Measurements from ENCODE around the gene KDM4B. TPM values are rescaled to one million over a fixed set of nuclear protein-coding genes. Genes with fewer than 3 reads are reported as not detected.
A peak's percentile ranks its signal among the peaks of the same experiment; 100 is the strongest.
"Not testable (repeated sequence)": the region's sequence is repeated elsewhere in the genome, so short reads cannot be mapped to it uniquely, and the experiment has no call there.

KDM4B gene
- total RNA-seq, 1 experiment from 2014 or later: 35.9 TPM

DNA sequence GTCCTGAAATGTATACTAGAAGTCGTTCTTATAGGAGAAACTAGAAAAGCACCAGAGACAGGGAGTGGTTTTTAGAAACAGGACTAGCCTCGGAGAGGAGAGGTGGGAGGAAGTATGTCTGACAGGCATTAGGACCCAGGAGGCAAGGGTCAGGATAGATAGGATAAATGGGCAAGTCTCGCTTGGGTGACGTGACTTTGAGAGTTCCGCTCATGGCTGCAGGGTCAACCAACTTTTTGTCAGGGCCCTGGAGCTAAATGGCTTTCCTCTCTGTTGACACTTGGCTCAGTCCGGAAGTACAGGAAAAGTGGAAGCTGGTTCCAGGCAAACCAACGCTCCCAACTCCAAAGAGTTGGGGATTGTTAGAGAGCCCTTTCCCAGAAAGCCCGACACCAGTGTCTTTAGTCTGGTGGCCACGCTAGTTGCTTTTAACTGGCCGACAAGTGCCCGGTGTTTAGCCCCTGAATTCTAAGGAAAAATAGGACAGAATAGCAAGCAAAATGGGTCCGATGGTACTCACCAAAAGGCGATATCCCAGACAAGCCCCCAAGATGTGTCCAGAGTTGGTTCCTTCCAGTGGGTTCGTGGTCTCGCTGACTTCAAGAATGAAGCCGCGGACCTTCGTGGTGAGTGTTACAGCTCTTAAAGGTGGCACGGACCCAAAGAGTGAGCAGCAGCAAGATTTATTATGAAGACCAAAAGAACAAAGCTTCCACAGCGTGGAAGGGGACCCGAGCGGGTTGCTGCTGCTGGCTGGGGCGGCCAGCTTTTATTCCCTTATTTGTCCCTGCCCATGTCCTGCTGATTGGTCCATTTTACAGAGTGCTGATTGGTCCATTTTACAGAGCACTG lies 196.2 kb downstream of the KDM4B start:
- H3K9ac ChIP-seq (ENCODE audit: low read length); ATAC-seq; H3K9me2 ChIP-seq (ENCODE audit: insufficient read depth); H3K9me3 ChIP-seq (ENCODE audit: control insufficient read depth in 1 of 2, insufficient read depth in 1 of 2, low read depth in 1 of 2, low read length in 2 of 2); CTCF ChIA-PET; intact Hi-C loops (cut with micrococcal nuclease); BruUV-seq (replicated peaks); H3K27ac ChIP-seq (ENCODE audit: low read depth, low read length); DNase-seq (ENCODE audit: low read depth, low spot score); RAD21 ChIA-PET (ENCODE audit: low non-redundant PET in 1 of 2, low total read pairs in 2 of 2, uncharacterized antibody in 2 of 2, unreplicated experiment in 2 of 2); H3K79me2 ChIP-seq (ENCODE audit: insufficient read depth, low read length); H2AFZ ChIP-seq (ENCODE audit: low read depth, low read length, poor library complexity, severe bottlenecking); H3K4me3 ChIP-seq (replicated peaks in 1 of 2; ENCODE audit: low read depth in 1 of 2, low read length in 2 of 2); POLR2A ChIA-PET; H3K36me3 ChIP-seq (ENCODE audit: control insufficient read depth in 1 of 2, insufficient read depth in 2 of 2, low read length in 2 of 2); H4K20me1 ChIP-seq (ENCODE audit: insufficient read depth); H3K27me3 ChIP-seq (ENCODE audit: insufficient read depth, low read length): not testable (repeated sequence)
- Histone ChIP-seq H3K4me2 (ENCODE audit: low read length) (peak overlapping the region; percentile 12; the same call in 1 of the 2 replicates), H3K4me1 (ENCODE audit: control insufficient read depth in 1 of 2, insufficient read depth in 2 of 2, low read length in 2 of 2) (peaks cover 4 to 47% of the 10 kb centered on the region in 2 experiments)

DNA sequence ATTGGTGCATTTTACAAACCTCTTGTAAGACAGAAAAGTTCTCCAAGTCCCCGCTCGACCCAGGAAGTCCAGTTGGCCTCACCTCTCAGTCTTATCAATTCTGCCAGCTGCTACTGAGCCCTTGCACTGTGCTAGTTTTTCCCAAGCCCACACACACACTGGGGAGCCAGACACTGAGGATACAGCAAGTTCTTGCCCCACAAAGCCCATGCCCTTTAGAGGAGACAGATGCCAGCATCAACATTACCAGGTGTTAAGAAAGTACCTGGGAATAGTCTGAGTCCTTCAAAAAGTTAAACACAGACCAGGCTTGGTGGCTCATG lies 196.7 kb downstream of the KDM4B start:
- TF ChIP-seq EZH2phosphoT487 (IDR thresholded peaks at IDR 0.05; ENCODE audit: borderline replicate concordance): no peak
- no peak for TF ChIP-seq POLR2AphosphoS5 (IDR thresholded peaks at IDR 0.05; ENCODE audit: low read depth, low read length)
- no peak for TF ChIP-seq JUND (IDR thresholded peaks at IDR 0.05)
- TF ChIP-seq EZH2 (IDR thresholded peaks at IDR 0.05): no peak
- TF ChIP-seq, protein P1, sequence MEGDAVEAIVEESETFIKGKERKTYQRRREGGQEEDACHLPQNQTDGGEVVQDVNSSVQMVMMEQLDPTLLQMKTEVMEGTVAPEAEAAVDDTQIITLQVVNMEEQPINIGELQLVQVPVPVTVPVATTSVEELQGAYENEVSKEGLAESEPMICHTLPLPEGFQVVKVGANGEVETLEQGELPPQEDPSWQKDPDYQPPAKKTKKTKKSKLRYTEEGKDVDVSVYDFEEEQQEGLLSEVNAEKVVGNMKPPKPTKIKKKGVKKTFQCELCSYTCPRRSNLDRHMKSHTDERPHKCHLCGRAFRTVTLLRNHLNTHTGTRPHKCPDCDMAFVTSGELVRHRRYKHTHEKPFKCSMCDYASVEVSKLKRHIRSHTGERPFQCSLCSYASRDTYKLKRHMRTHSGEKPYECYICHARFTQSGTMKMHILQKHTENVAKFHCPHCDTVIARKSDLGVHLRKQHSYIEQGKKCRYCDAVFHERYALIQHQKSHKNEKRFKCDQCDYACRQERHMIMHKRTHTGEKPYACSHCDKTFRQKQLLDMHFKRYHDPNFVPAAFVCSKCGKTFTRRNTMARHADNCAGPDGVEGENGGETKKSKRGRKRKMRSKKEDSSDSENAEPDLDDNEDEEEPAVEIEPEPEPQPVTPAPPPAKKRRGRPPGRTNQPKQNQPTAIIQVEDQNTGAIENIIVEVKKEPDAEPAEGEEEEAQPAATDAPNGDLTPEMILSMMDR (IDR thresholded peaks at IDR 0.05 in 2 of 3, conservative IDR thresholded peaks at IDR 0.05 in 1 of 3; ENCODE audit: borderline replicate concordance in 1 of 3, insufficient read depth in 1 of 3, low read depth in 2 of 3, low read length in 2 of 3): no peak
- TF ChIP-seq, protein P2, sequence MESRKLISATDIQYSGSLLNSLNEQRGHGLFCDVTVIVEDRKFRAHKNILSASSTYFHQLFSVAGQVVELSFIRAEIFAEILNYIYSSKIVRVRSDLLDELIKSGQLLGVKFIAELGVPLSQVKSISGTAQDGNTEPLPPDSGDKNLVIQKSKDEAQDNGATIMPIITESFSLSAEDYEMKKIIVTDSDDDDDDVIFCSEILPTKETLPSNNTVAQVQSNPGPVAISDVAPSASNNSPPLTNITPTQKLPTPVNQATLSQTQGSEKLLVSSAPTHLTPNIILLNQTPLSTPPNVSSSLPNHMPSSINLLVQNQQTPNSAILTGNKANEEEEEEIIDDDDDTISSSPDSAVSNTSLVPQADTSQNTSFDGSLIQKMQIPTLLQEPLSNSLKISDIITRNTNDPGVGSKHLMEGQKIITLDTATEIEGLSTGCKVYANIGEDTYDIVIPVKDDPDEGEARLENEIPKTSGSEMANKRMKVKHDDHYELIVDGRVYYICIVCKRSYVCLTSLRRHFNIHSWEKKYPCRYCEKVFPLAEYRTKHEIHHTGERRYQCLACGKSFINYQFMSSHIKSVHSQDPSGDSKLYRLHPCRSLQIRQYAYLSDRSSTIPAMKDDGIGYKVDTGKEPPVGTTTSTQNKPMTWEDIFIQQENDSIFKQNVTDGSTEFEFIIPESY (IDR thresholded peaks at IDR 0.05; ENCODE audit: extremely low read depth, insufficient replicate concordance, low read length): no peak
- no peak for TF ChIP-seq ZNF274 (IDR thresholded peaks at IDR 0.05; ENCODE audit: low read depth, low read length)
- TF ChIP-seq CEBPB (IDR thresholded peaks at IDR 0.05; ENCODE audit: low read depth): no peak
- TF ChIP-seq, protein P3, sequence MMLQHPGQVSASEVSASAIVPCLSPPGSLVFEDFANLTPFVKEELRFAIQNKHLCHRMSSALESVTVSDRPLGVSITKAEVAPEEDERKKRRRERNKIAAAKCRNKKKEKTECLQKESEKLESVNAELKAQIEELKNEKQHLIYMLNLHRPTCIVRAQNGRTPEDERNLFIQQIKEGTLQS (IDR thresholded peaks at IDR 0.05): no peak
- TF ChIP-seq ELF1 (IDR thresholded peaks at IDR 0.05; ENCODE audit: borderline replicate concordance, low read depth): no peak
- no peak for TF ChIP-seq YY1 (IDR thresholded peaks at IDR 0.05; ENCODE audit: extremely low read depth, insufficient replicate concordance, low read depth, low read length)
- TF ChIP-seq SIN3A (IDR thresholded peaks at IDR 0.05; ENCODE audit: low read depth): no peak
- no peak for TF ChIP-seq RAD21 (IDR thresholded peaks at IDR 0.05; ENCODE audit: low read depth)
- TF ChIP-seq SP1 (IDR thresholded peaks at IDR 0.05; ENCODE audit: low read depth): no peak
- ATAC-seq: peak; percentile 20; the same call in 1 of the 2 replicates
- H3K9me2 ChIP-seq (ENCODE audit: insufficient read depth): no peaks in the 10 kb centered on the region
- H3K27ac ChIP-seq (ENCODE audit: low read depth, low read length): no peak overlapping the region
- intact Hi-C loops (cut with micrococcal nuclease): no loop called here
- no peaks in the 10 kb centered on the region for H3K9me3 ChIP-seq (ENCODE audit: control insufficient read depth in 1 of 2, insufficient read depth in 1 of 2, low read depth in 1 of 2, low read length in 2 of 2)
- no peak for DNase-seq (ENCODE audit: low read depth, low spot score)
- no peaks in the 10 kb centered on the region for H3K79me2 ChIP-seq (ENCODE audit: insufficient read depth, low read length)
- ChIA-PET POLR2A (no interaction called here), CTCF (no interaction called here), RAD21 (ENCODE audit: low non-redundant PET in 1 of 2, low total read pairs in 2 of 2, uncharacterized antibody in 2 of 2, unreplicated experiment in 2 of 2) (no interaction called here)
- no peak overlapping the region for H2AFZ ChIP-seq (ENCODE audit: low read depth, low read length, poor library complexity, severe bottlenecking)
- no peaks in the 10 kb centered on the region for H3K36me3 ChIP-seq (ENCODE audit: control insufficient read depth in 1 of 2, insufficient read depth in 2 of 2, low read length in 2 of 2)
- H4K20me1 ChIP-seq (ENCODE audit: insufficient read depth): no peaks in the 10 kb centered on the region
- peak overlapping the region; percentile 41; the same call in 1 of the 2 replicates for H3K4me2 ChIP-seq (ENCODE audit: low read length)
- no peak overlapping the region for H3K9ac ChIP-seq (ENCODE audit: low read length)
- no TSS peak for BruUV-seq (replicated peaks)
- peaks cover 4 to 53% of the 10 kb centered on the region in 2 experiments for H3K4me1 ChIP-seq (ENCODE audit: control insufficient read depth in 1 of 2, insufficient read depth in 2 of 2, low read length in 2 of 2)
- no peaks in the 10 kb centered on the region for H3K27me3 ChIP-seq (ENCODE audit: insufficient read depth, low read length)
- no peak overlapping the region for H3K4me3 ChIP-seq (replicated peaks in 1 of 2; ENCODE audit: low read depth in 1 of 2, low read length in 2 of 2)

All from HCT116 (cell line).